CD14-positive monocyte (primary cell): Measurements from ENCODE around the gene NOS1. TPM values are rescaled to one million over a fixed set of nuclear protein-coding genes. Genes with fewer than 3 reads are reported as not detected.

ENCODE experiments used
- DNase-seq, 3 donors: peaks; one replicate each; pipeline ENCODE4 v3.0.0-alpha.2; 2011 to 2022
- H2AFZ ChIP-seq: 2 replicates; pipeline ENCODE4 v1.6.0; 2012; ENCODE audit warnings: mild to moderate bottlenecking, low read depth, low read length, inconsistent platforms; ENCODE audit not compliant: insufficient read depth, poor library complexity, severe bottlenecking
- H3K27ac ChIP-seq, 2 donors: 1 replicate in 1 of 2; 2 replicates in 1 of 2; pipeline ENCODE4 v1.5.1; 2012 to 2013; ENCODE audit warnings: low read length in 2 of 2, control low read depth in 1 of 2, inconsistent platforms in 1 of 2, low read depth in 1 of 2, mild to moderate bottlenecking in 1 of 2
- H3K27me3 ChIP-seq, 2 donors: one replicate each; pipeline versions ENCODE4 v1.6.0 to v1.6.1; 2011 to 2013; ENCODE audit warnings: low read length in 2 of 2; ENCODE audit not compliant: control insufficient read depth in 2 of 2, insufficient read depth in 2 of 2
- H3K36me3 ChIP-seq, 2 donors: replicated peaks in 1 of 2; 1 replicate in 1 of 2; 2 replicates in 1 of 2; pipeline versions ENCODE4 v1.5.1 to v1.6.1; 2012 to 2013; ENCODE audit warnings: low read length in 2 of 2, control low read depth in 1 of 2, inconsistent platforms in 1 of 2, mild to moderate bottlenecking in 1 of 2; ENCODE audit not compliant: insufficient read depth in 2 of 2, control insufficient read depth in 1 of 2
- H3K4me1 ChIP-seq, 2 donors: 1 replicate in 1 of 2; 2 replicates in 1 of 2; pipeline versions ENCODE4 v1.5.1 to v1.6.1; 2012 to 2013; ENCODE audit warnings: low read length in 2 of 2, control low read depth in 1 of 2, inconsistent platforms in 1 of 2, mild to moderate bottlenecking in 1 of 2, moderate library complexity in 1 of 2; ENCODE audit not compliant: insufficient read depth in 2 of 2, control insufficient read depth in 1 of 2
- H3K4me2 ChIP-seq: replicated peaks from 2 replicates; pipeline ENCODE3; 2012; ENCODE audit warnings: low read length, moderate library complexity, mild to moderate bottlenecking; ENCODE audit not compliant: poor library complexity, severe bottlenecking; ENCODE audit errors: extremely low read depth
- H3K4me3 ChIP-seq, 3 experiments: fragments of 200-600 bp in 1 of 3; sonication (generic) in 1 of 3; replicated peaks in 1 of 3; 1 replicate in 2 of 3; 2 replicates in 1 of 3; pipeline ENCODE4 v1.5.1; 2011 to 2013; ENCODE audit warnings: low read length in 3 of 3, mild to moderate bottlenecking in 3 of 3, control low read depth in 2 of 3, low read depth in 2 of 3, inconsistent platforms in 1 of 3, moderate library complexity in 1 of 3
- H3K79me2 ChIP-seq: 2 replicates; pipeline ENCODE4 v1.6.0; 2012; ENCODE audit warnings: mild to moderate bottlenecking, control low read depth, inconsistent platforms, low read length, moderate library complexity; ENCODE audit not compliant: insufficient read depth
- H3K9ac ChIP-seq: 2 replicates; pipeline ENCODE4 v1.6.0; 2017; ENCODE audit warnings: low read length, mild to moderate bottlenecking; ENCODE audit not compliant: insufficient read depth, poor library complexity, severe bottlenecking
- H3K9me3 ChIP-seq, 2 donors: replicated peaks in 1 of 2; 1 replicate in 1 of 2; 2 replicates in 1 of 2; pipeline versions ENCODE4 v1.5.1 to v1.6.1; 2012 to 2013; ENCODE audit warnings: low read length in 2 of 2, control low read depth in 1 of 2; ENCODE audit not compliant: control insufficient read depth in 1 of 2, insufficient read depth in 1 of 2
- H4K20me1 ChIP-seq: 2 replicates; pipeline ENCODE4 v1.6.0; 2012; ENCODE audit warnings: mild to moderate bottlenecking, low read length, control low read depth, moderate library complexity; ENCODE audit not compliant: insufficient read depth
- H3K27ac Mint-ChIP-seq, 7 donors: one replicate each; pipeline ENCODE4 v1.8.0; 2020; ENCODE audit warnings: mild to moderate bottlenecking in 7 of 7, mixed read lengths in 7 of 7, moderate library complexity in 6 of 7, inconsistent platforms in 2 of 7
- H3K27me3 Mint-ChIP-seq, 3 donors: one replicate each; pipeline ENCODE4 v1.8.0; 2021 to 2022; ENCODE audit warnings: low read depth in 3 of 3, mild to moderate bottlenecking in 3 of 3, mixed read lengths in 3 of 3, moderate library complexity in 3 of 3, inconsistent platforms in 1 of 3
- H3K36me3 Mint-ChIP-seq, 2 donors: one replicate each; pipeline ENCODE4 v1.8.0; 2020; ENCODE audit warnings: mixed read lengths in 2 of 2, inconsistent platforms in 1 of 2, mild to moderate bottlenecking in 1 of 2
- H3K4me1 Mint-ChIP-seq: one replicate; pipeline ENCODE4 v1.8.0; 2020; ENCODE audit warnings: mild to moderate bottlenecking, mixed read lengths
- H3K4me3 Mint-ChIP-seq, 2 donors: one replicate each; pipeline ENCODE4 v1.8.0; 2020; ENCODE audit warnings: mild to moderate bottlenecking in 2 of 2, mixed read lengths in 2 of 2, moderate library complexity in 1 of 2
- H3K9me3 Mint-ChIP-seq, 7 donors: one replicate each; pipeline ENCODE4 v1.8.0; 2020 to 2022; ENCODE audit warnings: mixed read lengths in 7 of 7, mild to moderate bottlenecking in 6 of 7, moderate library complexity in 6 of 7, inconsistent platforms in 2 of 7
- CTCF ChIP-seq: fragments of 200-600 bp; IDR thresholded peaks from one replicate; pipeline ENCODE4 v1.8.0; 2022; ENCODE audit warnings: antibody characterized with exemption, mild to moderate bottlenecking
- WGBS: methylation state at CpG from one replicate; pipeline ENCODE4 v1.1.5; 2013; ENCODE audit warnings: missing lambda C conversion rate; ENCODE audit not compliant: insufficient coverage; 5-methylcytosine and 5-hydroxymethylcytosine counted together
- intact Hi-C, 2 donors: fragments of 100-400 bp; cut with micrococcal nuclease; formaldehyde crosslinking; loops; one replicate each; pipeline versions ENCODE4 v1.15.0 to v1.15.1; 2023
- polyA plus RNA-seq, 3 donors: library from polyadenylated mRNA; depleted of rRNA in 1 of 3; unstranded in 2 of 3; stranded (reverse) in 1 of 3; fragments of 300-500 nt in 2 of 3; fragments of >200 nt in 1 of 3; fragmentation: Illumina TruSeq in 2 of 3; gene quantifications; 1 replicate in 2 of 3; 2 replicates in 1 of 3; pipeline ENCODE4 v1.2.3, GENCODE V29; 2012 to 2021

The NOS1 gene
- polyA plus RNA-seq, 3 donors: not detected

- 89% methylated on average over 4 of the region's 6 CpGs for WGBS
- Histone ChIP-seq H3K4me2 (no peak overlapping the region), H3K79me2 (no peaks in the 10 kb centered on the region), H3K9me3 (peaks cover 0 to 6% of the 10 kb centered on the region in 2 donors), H3K9ac (no peak overlapping the region), H3K4me1 (no peaks in the 10 kb centered on the region), H3K27ac (no peak overlapping the region), H3K4me3 (no peak overlapping the region), H4K20me1 (no peaks in the 10 kb centered on the region), H3K27me3 (no peaks in the 10 kb centered on the region), H2AFZ (no peak overlapping the region), H3K36me3 (no peaks in the 10 kb centered on the region)
- Mint-ChIP-seq H3K9me3 (peaks cover 2 to 6% (median 3%) of the 10 kb centered on the region in 7 donors), H3K36me3 (no peaks in the 10 kb centered on the region), H3K27ac (no peak overlapping the region), H3K4me1 (no peaks in the 10 kb centered on the region), H3K27me3 (peaks cover 2 to 11% (median 4%) of the 10 kb centered on the region in 3 donors), H3K4me3 (no peak overlapping the region)
- TF ChIP-seq CTCF: no peak
- DNase-seq: no peak
- intact Hi-C loops: no loop called here
Observed at GRCh38 chr12:117316336-117316735, 45.1 kb downstream of the NOS1 start.

GRCh38 chr12:117313926-117314325 lies 47.5 kb downstream of the NOS1 start:
- Mint-ChIP-seq H3K36me3 (no peaks in the 10 kb centered on the region), H3K27ac (peak overlapping the region in 1 of 7 donors; percentile 57), H3K4me3 (no peak overlapping the region), H3K4me1 (no peaks in the 10 kb centered on the region), H3K9me3 (peaks cover 2 to 6% (median 3%) of the 10 kb centered on the region in 7 donors), H3K27me3 (peaks cover 0 to 11% (median 6%) of the 10 kb centered on the region in 3 donors)
- intact Hi-C loops: no loop called here
- Histone ChIP-seq H3K27me3 (no peaks in the 10 kb centered on the region), H3K27ac (no peak overlapping the region), H3K36me3 (no peaks in the 10 kb centered on the region), H3K4me3 (no peak overlapping the region), H2AFZ (no peak overlapping the region), H3K4me1 (no peaks in the 10 kb centered on the region), H4K20me1 (no peaks in the 10 kb centered on the region), H3K9ac (no peak overlapping the region), H3K79me2 (no peaks in the 10 kb centered on the region), H3K9me3 (peaks cover 0 to 6% of the 10 kb centered on the region in 2 donors), H3K4me2 (no peak overlapping the region)
- no peak for TF ChIP-seq CTCF
- WGBS: 0% methylated on average over 2 of the region's 4 CpGs
- no peak for DNase-seq
